SK-N-DZ (cell line): ENCODE results near the gene CFAP58.
"Not testable (repeated sequence)": the region's sequence is repeated elsewhere in the genome, so short reads cannot be mapped to it uniquely, and the experiment has no call there.

Experiments
- DNase-seq: peaks from one replicate; pipeline ENCODE4 v3.0.0-alpha.2; 2015; ENCODE audit warnings: low spot score

Gene CFAP58

DNA sequence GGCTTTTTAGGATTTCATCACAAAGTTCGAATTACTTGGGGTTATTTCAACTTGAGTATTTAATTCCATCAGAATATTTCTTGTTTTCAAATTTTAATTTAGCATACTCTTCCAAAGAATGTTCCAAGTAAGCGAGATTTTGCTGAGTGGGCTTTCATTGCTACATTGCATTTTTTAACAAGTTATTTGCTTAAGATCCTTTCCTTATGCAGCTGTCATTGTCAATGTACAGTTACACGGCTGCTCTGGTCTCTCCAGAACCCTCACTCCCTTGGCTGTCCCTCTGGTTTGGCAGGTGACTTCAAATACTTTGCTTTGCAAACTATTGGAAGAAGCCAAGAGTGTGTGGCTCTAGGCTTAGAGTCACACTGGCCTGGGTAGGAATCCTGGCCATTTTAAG is 80.0 kb downstream of the CFAP58 start:
- no peak for DNase-seq

DNA sequence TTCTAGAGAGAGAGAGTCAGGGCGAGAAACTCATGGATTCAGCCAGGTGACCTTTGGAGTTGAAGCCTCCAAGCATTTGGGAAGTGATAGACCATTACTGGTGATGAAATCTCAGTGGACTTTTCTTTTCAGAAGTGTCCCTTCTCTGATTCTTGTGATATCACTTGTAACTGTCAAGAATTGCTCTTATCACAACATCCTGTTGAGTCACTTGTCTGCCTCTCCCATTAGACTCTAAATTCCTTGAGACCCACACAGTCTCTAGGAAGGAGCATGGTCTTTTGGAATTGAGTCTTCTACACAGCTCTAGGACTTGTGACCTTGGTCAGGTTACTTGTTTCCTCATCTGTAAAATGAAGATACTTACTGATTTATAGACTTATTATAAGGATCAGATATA is 81.0 kb downstream of the CFAP58 start:
- no peak for DNase-seq

DNA sequence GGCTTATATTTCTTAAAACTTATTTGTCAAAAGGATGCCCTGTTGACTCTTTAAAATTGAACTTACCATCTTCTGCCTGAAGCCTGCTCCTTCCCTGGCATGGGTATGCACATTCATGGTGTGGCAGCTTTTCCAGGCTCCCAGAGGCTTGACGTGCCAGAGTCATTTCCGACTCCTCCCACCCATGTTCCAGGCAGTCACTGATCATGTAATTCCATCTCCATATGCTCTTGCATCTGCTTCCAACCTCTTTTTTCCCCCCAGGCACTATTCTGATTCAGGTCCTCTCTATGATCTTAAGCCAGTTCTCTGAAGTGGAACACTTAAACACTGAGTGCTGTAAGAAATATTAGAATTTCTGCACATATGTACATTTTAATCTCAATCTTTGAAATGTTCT is 82.2 kb downstream of the CFAP58 start:
- DNase-seq = no peak

DNA sequence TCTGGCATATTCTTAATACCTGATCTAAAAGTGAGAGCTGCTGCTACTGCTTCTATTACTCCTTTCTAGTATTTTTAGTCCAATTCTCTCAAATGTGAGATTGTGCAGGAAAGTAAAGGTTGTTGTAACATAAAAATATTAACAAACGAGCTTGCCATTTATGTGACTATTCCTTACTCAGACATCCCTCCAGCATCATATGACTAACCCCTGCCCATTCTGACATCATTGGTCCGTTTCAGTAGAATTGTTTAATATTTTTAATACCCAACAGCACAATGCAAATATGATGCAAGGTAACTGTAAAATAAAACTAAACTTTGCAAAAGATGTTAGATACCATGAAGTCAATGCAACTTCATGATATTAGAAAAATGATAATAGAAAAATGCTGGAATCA is 83.6 kb downstream of the CFAP58 start:
- no peak for DNase-seq

DNA sequence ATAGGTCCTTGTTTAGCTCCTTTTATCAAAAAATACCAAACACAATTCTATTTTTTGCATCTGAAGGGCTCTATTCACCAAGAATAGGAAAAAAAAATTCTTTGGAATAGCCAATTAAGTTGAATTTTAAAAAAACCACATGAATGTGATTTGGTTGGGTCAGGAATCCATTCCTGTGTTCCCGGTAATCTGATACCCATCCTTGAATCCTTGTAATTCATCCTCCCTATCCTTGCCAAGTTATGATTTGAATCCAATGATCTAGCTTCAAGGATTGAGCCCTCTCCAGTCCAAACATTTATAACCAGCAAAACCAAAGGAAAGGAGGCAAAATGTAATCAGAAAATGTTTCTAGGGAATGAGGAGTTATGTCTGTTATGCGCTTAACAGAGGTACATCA is 86.6 kb downstream of the CFAP58 start:
- no peak for DNase-seq

DNA sequence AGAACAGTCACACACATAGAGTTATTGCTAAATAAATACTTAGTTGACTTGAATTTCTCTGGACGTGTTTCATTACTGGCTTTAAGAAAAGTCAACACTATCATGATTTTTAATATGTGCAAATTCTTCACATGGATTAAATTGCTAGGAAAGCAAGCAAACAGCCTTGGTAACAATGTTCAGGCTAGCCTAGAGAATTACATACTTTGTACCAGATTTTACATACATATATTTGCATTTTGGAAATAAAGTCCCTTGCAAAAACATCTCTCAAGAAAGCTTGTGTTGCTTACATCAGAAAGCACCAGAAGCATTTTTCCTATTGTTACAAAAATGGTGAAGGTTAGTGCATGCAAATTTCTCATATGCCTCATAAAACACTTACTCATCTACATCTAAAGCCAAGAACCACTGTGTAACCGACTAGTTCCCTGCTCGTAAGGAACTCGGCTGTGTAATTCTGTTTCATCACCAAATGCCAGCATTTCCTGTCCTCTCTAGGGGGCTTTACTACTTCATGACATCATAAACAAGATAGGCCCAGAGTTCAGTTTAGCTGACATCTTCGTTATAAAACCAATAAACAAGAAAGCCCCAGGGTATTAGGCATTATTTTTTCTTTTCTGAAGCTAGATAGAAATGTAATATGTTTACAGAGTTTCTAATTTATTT is 87.8 kb downstream of the CFAP58 start:
- no peak for DNase-seq

DNA sequence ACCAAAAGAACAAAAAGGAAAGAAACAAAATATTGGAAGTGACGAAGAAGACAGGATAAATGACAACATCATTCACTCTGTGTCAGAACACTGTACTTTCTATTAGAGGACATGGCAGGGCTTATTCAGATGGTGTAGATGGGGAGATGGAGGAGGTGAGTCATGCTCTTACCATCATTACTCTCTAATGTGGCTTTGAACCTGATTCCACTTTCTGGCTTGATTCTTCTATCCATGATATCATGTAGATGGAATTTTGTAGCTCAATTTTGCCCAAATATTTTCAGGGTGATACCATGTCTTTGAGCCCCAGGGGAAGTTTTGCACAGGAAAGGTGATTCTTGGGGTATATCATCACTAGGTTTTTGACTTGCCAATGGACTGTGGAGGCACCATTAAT is 91.7 kb downstream of the CFAP58 start:
- DNase-seq = no peak

DNA sequence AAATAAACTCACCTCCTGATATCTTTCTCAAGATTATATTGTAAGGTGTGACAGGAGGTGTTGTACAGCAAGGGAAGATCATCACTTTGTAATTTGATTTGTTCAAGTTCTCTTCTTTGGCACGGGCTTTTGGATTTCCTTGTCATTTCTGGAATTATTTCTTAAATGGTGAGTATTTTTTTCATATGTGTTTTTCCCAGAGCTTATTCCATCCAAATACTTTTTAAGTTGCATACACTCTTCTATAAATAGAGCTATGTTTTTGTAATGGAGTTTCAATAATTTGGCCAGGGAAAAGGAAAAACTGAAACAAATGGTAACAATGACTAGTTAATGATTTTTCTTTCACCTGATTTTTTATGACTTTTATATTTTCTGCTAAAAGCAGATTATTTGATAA is 92.5 kb downstream of the CFAP58 start:
- no peak for DNase-seq

DNA sequence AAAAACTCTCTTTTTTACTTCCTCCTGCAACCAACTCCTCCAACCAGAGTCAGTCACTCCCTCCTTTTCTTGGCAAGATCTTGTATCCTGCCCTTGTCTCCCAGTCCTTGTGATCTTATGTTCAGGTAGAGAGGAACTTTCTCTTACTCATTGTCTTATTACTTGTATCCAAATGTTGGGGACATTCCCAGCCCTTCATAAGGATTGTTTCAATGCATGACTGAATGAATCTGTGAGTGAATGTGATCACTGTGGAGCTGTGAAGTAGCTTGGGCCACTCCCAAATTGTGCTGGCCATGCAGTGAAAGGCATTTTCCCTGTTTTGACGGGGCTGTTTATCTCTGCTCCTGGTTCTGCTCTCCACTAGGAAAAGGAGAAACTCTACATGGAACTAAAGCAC is 93.7 kb downstream of the CFAP58 start:
- no peak for DNase-seq

DNA sequence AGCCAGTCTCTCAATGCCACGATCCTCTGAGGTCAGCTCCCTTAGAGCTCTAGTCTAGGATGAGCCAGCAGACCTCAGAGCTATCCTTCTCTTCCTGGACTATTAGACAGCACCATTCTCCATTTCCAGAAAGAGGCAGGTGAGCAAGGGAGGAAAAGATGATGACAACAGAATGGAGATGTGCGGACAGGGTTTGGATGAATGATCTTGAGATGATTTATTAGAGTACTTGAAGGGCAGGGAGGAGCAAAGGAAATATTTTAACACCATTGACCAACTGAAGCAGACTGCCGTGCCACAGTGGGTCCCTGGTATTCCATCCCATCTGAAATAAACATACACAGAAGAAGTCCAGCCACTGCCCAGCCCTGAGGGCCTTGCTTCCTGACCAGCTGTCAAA is 94.3 kb downstream of the CFAP58 start:
- no peak for DNase-seq

DNA sequence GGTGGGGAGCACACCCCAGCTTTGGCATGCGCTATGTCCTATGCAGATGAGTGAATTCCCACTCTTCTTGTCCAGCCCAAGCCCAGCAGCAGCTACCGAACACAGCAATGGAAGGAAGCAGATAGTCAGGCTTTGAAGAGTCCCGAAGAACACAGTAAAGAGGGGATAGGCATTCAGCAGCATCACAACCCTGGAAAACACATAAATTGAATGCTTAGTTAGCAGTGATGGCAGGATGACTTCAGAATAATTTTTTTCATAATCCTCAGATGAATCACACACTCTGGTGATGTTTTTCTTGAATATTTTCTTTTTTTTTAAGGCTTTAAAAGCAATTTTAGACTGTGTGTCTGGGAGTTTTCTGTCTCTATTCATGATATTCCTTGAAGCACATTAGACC is 95.8 kb downstream of the CFAP58 start:
- DNase-seq = no peak

DNA sequence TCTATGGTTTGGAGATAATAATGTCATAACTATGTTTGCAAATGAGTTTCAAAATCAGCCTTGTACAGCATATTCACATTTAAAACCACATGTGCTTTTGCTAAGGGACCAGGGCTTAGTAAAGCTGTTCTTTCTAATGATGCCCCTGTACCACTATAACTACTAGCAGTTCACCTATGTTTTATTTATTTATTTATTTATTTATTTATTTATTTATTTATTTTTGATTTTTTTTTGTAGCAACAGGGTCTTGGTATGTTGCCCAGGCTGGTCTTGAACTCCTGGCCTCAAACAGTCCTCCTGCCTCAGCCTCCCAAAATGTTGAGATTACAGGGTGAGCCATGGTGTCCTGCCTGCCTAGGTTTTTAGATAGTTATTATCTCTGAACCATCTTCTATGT is 96.9 kb downstream of the CFAP58 start:
- DNase-seq = no peak

DNA sequence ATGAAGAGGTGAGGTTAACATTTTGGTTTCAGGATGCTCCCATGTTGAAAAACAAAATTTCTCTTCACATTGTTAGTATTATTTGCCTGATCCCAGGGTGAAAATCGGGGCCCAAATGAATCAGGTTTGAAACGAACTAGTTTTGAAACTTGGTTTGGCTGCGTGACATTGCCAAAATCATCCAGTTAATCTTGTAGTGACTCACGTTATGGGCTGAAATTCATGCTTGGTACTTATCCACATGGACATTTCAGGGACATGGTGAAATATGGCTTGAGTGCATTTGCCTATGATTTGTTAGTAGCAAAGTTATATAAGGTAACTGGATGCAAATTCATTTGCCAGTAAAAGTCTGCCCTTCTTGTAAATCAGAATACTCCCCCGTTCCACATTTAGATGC is 97.3 kb downstream of the CFAP58 start:
- DNase-seq = no peak

DNA sequence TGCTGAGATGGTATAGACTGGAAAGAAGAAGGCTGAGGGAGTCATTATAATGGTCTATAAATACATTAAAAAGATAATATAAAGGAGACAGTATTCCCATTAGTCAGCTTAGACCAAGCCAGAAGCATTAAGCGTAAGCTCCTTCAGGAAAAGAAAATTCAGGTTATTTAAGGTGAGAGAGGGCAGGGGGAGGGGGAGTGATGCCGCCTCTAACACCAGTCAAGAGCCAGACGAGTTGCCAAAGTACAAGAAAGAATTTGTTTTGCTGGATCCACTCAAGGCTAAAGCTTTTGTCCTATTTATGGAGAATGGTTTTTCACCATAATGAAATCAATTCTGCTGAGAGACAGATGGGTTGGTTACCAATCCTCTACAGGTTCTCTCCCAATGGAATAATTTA is 99.3 kb downstream of the CFAP58 start:
- DNase-seq = no peak

DNA sequence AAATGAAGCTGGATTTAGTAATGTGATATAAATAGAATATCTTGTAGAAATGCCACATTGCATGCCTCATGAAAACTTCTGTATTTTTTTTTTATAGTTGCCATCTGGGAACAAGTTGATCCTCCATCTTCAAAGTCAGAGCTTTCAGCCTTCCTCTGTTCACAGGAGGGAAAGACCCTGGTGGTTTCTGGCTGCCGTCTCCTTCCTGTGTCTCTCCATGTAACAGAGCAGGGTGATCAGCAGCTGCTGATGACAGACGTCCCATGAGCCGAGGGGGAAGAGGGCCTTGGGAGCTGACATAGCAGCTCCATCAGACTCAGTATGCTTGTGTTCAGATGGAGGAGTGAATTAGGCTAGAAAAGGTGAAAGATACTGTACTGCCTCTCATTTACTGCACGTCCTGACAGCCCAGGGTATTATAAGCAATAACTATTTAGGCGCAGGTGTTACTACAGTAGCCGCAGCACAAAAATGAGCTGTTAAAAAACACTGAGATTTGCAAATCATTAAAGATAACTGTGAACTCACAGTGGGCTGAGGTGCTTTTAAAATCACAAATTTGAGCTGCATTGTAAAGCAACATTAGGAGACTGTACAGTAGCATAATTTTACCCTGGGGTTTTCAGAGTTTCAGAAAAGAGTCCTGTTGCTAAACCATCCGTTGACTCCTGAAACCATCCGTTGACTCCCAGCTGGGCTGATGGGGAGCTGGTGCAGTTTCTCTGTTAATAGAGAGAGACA is 103.3 kb downstream of the CFAP58 start:
- no peak for DNase-seq

DNA sequence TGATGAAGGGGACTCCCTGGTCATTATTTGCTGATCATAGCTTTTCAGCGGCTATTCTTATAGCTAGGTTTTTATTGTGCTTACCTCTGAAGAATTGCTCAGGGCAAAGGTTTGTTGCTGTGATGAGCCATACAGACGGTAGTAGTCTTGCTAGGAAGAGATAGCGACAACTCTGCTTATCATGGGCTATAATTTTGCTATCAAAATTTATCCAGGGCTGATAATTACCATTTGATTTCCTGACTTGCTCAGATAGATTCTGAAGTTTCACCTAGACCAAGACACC is 103.9 kb downstream of the CFAP58 start:
- DNase-seq = no peak

DNA sequence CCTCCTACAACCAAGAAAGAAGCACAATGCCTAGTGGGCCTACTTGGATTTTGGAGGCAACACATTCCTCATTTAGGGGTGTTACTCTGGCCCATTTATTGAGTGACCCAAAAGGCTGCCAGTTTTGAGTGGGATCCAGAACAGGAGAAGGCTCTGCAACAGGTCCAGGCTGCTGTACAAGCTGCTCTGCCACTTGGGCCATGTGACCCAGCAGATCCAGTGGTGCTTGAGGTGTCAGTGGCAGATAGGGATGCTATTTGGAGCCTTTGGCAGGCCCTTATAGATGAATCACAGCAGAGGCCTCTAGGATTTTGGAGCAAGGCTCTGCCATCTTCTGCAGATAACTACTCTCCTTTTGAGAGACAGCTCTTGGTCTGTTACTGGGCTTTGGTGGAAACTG is 111.9 kb downstream of the CFAP58 start:
- not testable (repeated sequence) for DNase-seq

DNA sequence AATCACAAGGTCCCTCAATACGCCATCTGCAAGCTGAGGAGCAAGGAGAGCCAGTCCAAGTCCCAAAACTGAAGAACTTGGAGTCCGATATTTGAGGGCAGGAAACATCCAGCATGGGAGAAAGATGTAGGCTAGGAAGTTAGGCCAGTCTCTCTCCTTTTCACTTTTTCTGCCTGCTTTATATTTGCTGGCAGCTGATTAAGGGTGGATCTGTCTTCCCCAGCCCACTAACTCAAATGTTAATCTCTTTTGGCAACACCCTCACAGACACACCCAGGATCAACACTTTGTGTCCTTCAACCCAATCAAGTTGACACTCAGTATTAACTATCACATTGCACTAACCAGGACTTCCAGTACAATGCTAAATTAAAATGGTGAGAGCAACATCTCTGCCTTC is 115.2 kb downstream of the CFAP58 start:
- DNase-seq = not testable (repeated sequence)

DNA sequence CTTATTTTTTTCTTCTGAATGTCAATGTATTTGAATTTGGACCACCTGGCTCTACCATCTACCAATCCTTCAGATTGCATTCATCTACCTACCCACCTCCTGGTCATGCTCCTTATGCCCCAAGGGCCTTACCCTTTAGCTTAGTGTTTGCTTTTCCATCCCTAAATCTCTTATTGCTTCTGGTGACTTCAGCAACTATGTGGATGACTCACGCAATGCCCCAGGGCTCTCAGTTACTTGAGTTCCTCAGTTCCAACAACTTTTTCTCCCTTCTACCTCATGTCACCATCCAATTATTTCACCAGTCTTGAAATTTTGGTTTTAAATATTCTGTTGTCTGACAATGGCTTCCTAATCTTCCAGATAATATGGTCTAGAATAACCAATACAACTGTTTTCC is 118.9 kb downstream of the CFAP58 start:
- DNase-seq = no peak

DNA sequence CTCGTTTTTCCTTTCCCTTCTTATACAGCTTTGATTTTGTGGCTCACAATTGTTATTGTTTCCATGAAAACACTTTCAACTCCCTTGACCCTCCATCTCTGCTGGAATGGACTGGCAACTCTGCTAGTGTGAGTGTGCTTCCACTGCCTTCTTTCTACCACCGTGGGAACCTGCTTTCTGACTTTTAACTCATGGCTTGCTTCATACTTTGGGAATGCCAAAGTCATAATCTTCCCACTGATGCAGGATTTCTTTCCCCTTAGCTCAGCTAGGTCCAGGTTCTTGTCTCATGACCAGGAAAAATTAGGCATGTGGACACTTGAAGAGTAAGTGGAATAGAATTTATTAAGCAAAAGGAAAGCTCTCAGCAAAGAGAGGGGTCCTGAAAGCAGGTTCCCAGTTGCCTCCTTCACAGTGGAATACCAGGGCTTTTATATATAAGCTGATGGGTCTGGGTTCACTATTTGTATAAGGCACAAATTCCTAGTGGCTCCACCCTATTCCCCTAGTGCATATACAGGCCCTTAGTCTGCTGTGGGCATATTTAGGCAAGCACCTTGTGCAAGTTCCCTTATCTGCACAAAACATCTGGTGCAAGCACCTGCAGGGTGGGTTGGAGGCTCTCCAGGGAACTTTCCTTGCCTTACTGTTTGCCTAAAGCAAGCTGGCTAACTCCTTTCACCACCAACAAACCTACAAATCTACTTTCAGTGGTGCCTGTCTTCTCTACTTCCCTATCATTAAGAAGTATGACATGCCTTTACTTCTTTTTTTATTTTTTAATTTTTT is 119.5 kb downstream of the CFAP58 start:
- no peak for DNase-seq

DNA sequence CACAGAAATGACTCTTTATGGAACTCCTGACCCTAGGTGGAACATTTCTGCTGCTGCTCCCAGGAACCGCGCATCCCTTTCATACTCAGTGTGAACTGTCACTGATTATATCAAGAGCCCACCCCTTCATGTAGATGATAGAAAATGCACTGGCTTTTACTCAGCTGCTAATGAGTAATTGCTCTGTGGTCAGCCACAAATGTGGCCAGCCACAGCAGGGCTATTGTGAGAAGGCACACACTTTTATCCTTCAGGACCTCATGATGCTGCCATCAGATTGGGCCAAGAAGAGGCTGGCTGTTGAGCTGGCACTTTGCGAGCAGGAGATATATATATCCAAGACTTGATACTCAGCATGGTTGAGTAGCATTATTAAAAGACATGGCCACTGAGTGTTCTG is 124.7 kb downstream of the CFAP58 start:
- DNase-seq = no peak

DNA sequence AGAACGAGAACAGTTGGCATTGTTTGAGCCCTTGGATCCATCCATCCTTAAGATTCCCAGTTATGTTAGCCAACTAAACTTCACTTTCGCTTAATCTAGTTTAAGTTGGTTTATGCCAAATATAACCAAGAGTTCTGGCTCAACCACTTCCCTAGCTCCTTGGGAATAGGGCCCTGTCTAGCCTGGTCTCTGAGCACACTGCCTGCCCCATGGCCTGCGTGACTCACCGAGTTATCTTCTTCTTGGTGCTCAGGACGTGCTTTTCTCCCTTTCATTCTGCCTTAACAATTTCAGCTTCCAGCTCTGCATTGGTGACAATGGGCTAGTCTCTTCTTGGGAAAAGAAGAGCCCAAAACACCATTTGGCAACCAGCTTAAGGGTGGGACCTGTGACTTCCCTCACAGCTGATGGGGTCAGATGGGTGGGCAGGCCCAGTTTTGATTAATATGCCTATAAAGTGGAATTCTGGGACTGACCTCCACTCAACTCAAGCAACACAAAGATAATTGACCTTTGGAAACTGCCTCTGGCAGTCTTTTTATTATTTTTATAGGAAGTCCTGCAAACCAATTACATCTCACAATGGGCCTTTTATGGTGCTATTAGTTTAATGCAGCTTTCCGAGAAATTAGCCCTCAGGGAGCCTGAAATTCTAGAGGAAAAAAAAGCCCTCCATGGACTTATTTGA is 126.4 kb downstream of the CFAP58 start:
- no peak for DNase-seq
